Activated CD8-positive, alpha-beta memory T cell treated with anti-CD3 and anti-CD28 coated beads for 48 hours (primary cell): ENCODE measurements around the gene ZNF629.

Experiments
- DNase-seq, 3 experiments: peaks; one replicate each; pipeline ENCODE4 v3.0.0-alpha.2; 2020; ENCODE audit warnings: low read depth in 2 of 3, low spot score in 2 of 3

Gene ZNF629

DNA sequence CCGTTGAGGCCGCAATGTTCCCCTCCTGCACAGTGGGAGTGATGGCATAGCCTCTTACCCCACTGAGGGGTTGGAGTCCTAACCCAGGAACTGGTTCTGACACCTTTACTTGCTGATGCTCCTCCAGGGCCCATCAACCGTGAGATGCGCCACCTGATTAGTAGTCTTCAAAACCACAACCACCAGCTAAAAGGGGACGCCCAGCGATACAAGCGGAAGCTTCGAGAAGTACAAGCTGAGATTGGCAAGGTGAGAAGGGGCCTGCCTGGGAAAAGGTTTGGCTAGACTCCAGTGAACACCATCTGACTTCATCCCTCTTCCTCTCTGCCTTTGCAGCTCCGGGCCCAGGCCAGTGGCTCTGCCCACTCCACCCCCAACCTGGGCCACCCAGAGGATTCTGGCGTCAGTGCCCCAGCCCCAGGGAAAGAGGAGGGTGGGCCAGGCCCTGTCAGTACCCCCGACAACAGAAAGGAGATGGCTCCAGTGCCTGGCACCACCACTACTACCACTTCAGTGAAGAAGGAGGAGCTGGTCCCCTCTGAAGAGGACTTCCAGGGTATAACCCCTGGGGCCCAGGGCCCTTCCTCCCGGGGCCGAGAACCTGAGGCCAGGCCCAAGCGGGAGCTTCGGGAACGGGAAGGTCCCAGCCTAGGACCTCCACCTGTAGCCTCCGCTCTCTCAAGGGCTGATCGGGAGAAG lies 19.1 kb downstream of the ZNF629 start:
- no peak for DNase-seq

DNA sequence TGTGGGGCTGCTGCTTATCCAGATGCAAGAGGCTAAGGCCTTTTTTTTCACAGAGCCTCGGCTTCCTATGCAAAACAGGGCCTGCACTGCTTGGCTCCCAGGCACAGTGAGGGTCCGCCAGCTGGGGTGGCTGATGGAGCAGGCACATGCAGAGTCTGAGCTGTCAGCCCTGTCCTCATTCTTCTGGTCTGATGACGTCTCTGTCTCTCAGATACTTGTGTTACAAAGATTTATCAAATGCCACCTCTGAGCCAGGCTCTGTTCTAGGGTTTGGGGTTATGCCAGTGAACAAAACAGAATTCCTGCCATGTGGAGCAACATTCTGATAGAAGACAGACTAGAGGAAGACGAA lies 20.1 kb downstream of the ZNF629 start:
- no peak for DNase-seq

DNA sequence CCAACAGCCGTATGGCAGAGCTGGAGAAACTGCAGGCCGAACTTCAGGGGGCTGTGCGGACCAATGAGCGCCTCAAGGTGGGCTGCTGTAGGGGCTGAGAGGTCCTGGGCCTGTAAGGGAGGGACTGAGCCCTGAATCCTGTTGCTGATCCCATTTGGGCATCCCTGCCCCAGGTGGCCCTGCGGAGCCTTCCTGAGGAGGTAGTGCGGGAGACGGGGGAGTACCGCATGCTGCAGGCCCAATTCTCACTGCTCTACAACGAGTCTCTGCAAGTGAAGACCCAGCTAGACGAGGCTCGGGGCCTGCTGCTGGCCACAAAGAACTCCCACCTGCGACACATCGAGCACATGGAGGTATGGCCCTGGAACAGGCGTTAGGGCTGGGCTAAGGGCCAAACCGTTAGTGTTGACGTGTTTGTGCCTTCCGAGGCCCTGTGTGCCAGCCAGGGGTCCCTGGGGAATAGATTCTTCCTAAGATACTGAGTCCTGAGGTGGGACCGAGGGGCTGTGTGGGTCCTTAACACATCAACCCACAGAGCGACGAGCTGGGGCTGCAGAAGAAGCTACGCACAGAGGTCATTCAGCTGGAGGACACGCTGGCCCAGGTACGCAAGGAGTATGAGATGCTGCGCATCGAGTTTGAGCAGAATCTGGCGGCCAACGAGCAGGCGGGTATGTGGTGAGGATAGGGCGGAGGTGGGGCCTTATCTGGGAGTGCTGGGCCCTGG lies 20.6 kb downstream of the ZNF629 start:
- DNase-seq, result no peak

DNA sequence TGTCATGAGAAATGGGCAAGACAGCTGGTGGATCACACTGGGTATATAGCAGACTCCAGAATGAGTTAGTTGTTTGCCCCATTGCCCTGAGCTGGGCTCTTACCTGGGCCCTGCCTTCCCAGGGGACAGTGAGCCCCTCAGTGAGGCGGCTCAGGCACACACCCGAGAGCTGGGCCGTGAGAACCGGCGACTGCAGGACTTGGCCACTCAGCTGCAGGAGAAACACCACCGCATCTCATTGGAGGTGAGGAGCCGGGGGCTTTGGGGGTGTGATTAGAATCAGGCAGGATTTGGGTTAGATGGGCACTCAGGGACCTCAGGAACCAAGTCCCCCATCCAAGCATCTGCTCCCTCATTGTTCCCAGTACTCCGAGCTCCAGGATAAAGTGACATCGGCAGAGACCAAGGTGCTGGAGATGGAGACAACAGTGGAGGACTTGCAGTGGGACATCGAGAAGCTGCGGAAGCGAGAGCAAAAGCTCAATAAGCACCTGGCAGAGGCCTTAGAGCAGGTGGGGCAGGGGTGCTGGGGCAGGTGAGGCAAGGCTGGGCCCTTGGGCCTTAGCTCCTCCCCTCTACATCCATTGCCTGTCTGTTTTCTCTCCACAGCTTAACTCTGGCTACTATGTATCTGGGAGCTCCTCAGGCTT lies 22.1 kb downstream of the ZNF629 start:
- DNase-seq, result no peak

DNA sequence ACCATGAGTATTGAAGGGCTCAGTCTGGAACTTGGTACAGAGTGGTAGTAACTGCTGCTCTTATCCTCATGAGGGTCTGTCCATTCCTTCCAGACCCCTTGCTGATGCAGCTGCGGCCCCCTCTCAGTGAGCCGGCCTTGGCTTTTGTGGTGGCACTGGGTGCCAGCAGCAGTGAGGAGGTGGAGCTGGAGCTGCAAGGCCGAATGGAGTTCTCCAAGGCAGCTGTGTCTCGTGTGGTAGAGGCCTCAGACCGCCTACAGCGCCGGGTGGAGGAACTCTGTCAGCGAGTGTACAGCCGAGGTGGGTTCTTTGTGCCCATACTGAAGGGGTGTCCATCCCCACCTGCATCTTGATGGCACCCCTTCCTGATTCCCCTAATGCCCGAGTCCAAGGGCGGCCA lies 22.9 kb downstream of the ZNF629 start:
- DNase-seq, result no peak

DNA sequence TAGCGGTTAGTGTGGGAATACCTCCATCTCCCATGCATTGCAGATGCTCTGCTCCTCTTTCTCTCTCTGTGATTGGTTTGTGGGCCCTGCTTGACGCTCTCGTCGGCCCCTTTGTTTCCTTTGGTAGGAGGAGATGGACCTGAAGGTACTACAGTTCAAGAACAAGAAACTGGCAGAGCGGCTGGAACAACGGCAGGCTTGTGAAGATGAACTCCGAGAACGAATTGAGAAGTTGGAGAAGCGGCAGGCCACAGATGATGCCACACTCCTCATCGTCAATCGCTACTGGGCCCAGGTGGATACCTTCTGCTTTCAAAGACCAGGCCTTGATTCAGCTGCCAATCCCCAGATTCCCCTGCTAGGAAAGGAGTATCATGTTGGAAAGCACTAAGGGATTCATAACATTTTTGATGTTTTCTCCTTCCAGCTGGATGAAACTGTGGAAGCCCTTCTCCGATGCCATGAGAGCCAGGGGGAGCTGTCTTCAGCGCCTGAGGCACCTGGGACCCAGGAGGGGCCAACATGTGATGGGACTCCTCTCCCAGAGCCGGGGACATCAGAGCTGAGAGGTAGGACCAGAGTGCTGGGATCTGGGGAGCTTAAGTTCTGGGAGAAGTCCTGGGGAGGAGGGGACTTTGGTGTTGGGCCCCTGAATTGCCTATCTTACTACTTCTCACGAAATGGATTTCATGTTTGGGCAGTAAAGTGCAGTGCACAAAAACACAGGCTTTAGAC lies 23.8 kb downstream of the ZNF629 start:
- DNase-seq, result no peak

DNA sequence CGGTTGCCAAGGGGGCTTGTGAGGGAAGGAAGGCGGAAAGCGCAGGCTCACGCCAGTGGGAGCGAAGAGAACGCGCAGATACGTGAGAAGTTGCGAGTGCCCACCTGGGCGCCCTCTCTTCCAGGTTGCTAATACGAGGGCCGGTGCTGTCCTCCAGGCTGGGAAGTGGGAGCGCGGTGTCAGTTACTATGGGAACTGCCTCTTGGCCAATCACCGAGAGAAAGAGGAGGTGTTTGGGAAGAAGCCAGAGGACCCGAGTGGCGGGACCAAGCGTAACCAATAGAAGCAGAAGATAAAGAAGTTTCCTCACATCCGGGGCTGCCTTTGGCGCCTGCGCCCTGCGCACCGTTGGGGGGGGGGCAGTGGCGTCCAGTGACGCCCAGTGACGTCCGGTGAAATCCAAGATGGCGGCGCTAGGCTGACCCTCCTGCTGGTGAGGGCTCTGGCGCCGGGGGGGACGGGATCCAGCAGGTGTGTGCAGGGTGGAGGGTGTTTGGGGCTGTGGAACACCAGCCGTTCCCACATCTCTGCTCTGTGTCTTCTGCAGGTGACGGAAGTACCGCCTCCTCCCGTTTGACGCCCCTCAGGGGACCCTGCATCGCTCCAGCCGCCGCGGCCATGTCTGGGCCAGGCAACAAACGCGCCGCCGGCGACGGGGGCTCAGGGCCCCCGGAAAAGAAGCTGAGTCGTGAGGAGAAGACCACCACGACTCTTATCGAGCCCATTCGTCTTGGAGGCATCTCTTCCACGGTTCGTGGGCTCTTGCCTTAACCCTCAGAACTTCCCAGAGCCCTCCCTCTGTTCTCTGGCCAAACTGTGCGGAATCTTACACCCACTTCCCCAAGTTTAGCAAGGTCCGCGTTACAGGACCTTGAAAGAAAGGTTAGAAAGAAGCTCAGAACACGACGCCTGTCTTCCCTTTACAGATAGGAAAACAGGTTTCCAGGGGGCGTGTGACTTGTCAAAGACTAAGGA lies 24.8 kb downstream of the ZNF629 start, which contains the start of the genes CFAP119 and RNF40:
TSS of gene CFAP119 (minus strand) at position 135 of the 975 bp plus-strand sequence. CDS start 314 bp downstream, outside the sequence.
TSS of gene RNF40 (plus strand) at position 395 of the 975 bp plus-strand sequence. CDS start at position 619, 224 bp downstream.
- peak; percentile 70 to 90 (median 80) for DNase-seq

DNA sequence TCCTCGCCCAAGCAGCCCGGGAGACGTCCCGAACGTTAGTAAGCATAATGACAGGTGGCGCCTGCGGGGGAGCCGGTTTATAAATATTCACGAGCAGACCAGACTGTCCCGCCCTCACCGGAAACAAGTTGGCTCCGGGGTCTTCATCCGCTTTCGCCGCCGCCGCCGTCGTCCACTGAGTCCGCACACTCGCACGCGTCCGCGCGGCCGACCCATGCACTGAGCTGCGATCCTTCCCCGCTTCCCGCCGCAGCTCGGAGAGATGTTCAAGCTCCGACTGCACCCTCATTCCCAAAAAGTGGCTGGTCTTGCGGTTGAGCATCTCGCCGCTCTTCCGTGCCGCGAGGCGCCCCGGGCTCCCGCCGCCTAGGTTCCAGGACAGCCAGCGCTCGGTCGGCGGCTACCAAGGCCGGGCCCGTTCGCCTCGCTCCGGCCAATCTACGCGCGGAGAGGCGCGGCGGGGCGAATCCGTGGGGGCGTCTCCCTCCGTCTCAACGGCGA lies 25.5 kb downstream of the ZNF629 start:
- peak in 2 of 3 experiments; percentile 21 to 36 for DNase-seq

DNA sequence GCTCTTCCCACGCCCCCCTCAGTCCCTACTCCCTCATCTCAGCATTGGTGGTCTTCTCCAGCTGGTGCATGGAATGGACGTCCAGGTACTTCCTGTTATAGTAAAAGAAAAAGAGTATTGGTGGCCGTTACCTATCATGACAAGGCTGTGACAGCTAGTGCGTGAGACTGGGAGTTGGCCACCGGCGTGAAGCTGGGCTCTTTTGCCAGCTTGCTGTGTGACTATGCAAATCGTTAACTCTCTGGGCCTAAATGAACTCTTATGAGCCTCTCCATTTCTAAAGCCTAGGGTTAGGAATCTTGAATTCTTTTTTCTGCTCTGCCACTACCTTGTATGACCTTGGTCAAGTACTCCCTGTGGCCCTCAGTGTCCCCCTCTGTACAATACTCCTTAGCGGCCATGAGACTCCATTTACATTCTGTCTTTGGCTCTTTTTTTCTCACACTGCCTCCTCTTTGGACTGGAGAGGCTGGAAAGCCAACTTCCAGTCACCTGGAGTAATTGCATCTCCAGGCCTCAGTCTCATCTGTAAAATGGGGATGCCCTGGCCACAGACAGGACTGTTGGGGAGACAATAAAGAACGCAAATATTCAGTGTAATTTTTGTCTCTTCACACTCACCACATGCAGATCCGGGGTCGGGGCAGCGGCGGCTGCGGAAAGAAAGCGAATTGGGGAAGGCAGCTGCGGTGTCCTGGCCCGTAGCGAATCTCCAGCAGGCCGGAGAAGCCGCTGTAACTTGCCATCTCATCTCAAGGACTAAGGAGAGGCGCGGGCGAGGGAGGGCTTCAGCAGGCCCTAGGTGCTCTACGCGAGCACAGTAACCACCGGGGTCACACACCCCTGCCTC lies 26.2 kb downstream of the ZNF629 start:
- DNase-seq, result no peak

DNA sequence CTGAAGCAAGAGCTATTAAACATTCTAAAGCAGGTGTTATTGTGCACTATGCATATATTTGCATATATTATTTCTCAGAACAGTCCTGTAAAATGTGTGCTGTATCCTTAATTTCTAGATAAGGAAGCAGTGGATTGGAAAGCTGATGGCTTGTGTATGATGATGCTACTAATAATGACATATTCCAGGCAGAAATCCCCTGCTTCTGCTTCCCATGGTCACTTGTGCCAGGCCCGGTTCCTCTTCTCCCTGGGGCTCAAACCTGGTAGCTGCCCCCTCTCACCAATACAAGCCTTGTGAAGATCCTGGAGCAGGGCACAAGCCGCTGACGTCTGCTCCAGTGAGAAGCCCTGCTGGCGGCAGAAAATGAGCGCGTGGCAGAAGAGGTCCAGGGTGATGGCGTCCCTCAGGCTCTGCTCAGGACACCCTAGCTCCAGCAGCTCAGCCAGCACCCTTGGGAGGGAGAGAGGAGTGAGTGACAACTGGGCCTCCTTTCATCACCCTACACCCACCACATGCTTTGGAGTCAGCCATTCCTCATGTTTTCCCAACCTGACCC lies 26.9 kb downstream of the ZNF629 start:
- DNase-seq, result no peak

DNA sequence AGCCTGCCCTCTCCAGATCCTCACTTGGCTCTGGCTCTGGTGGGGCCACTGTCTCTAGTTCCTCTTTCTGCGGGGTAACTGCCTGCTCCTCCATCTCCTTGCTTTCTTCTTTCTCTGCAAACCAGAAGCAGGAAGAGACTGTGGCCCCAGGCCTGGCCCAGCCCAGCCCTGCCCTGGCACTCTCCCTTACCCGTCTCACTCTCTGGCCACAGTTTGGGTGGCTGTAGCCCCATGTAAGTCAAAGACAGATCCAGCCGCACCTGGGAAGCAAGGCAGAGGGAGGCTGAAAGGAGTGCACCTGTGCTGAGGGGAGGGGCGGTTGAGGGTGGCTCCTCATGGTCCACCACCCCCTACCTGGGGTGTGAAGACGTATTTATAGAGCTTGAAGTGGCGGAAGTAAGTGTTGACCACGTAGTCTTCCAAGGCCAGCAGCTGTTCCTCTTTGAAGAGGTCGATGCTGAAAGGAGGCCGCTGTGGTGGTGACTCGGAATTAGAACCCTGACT lies 28.0 kb downstream of the ZNF629 start:
- no peak for DNase-seq

DNA sequence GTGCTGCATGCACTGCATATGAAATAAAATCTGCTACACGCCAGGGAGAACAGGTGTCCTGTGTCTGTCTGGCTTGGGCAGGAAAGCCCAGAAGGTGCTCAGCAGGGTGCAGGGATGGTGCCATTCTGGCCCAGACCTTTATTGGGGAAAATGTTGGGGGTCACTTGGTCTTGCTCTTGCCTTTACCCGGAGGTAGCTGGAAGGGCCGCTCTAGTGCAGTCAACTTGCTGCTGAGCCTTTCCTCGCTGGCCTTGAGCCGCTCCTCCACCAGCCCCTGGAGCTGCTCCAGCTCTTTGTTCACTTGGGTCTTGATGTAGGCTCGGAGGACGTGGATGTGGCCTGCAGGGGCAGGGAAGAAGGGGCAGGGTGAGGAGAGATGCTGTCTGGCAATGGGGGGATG lies 29.7 kb downstream of the ZNF629 start:
- no peak for DNase-seq

DNA sequence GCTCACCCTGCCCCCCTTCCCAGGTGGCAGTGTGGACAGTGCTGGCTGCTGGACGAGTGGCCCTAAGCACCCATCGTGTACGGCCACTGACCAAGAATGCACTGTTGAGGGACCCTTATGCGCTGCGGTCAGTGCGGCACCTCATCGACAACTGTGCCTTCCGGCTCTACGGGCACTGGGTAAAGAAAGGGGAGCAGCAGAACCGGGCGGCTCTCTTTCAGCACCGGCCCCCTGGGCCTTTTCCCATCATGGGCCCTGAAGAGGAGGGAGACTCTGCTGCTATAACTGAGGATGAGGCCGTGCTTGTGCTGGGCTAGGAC lies 30.3 kb downstream of the ZNF629 start:
- DNase-seq, result no peak

DNA sequence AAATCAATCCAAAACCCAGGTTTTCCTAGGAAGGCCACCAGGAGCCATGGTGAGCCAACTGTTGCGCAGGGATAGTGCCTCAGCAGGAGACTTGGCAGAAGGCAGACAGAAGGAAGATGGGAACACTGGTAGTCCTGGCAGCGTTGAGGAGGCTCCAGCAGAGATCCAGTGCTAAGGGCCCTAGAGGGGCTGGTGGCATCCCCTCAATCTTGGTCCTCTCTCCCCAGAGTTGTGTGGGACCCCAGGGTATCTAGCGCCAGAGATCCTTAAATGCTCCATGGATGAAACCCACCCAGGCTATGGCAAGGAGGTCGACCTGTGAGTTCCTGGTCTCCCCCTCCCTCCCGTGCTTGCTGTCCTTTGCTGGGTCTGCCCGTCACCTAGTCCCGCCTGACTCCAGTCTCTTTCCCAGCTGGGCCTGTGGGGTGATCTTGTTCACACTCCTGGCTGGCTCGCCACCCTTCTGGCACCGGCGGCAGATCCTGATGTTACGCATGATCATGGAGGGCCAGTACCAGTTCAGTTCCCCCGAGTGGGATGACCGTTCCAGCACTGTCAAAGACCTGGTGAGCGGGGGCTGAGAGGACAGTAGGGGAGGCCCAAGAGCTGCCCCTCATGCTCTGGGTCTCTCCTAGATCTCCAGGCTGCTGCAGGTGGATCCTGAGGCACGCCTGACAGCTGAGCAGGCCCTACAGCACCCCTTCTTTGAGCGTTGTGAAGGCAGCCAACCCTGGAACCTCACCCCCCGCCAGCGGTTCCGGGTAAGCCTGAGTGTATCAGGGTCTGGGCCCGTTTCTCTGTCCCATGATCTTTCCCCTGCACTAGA lies 30.8 kb downstream of the ZNF629 start:
- DNase-seq, result no peak

DNA sequence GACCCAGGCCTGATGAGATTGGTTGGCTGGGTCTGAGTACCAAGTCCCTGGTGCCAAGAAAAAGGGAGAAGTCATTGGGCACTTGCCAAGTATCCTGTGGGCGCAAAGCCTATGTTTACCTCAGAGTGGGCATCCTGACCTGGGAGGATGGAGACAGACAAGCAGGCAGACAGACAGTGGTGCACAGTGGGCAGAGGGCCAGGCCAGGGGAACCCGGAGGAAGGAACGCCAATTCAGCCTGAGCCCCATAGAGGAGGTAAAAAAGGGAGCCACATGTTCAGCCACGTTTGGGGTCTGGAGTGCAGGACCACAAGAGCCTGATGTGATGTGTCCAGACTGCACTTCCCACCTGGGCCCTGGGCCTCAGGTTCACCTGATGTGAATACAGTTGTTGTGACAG lies 33.4 kb downstream of the ZNF629 start:
- no peak for DNase-seq

DNA sequence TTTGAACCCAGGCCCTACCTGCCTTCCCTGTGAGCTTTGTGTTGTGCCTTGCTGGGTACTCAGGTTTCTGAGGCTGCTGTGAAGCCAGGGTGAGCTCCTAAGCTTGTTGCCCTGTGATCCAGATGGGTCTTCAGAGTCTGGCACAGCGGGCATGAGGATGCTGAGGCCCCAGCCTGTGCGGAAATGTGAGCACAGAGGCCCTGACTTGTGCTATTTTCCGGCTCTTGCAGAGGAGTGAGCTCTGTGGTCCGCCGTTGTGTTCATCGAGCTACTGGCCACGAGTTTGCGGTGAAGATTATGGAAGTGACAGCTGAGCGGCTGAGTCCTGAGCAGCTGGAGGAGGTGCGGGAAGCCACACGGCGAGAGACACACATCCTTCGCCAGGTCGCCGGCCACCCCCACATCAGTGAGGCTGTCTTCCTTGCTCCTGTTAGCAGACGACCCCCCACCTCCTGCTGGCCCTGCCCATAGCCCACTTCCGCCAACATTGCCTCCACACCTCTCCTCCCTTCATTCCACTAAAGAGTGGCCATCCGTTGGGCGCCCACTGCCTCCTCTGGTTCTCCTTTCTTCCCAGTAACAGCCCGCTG lies 36.0 kb downstream of the ZNF629 start:
- no peak for DNase-seq

DNA sequence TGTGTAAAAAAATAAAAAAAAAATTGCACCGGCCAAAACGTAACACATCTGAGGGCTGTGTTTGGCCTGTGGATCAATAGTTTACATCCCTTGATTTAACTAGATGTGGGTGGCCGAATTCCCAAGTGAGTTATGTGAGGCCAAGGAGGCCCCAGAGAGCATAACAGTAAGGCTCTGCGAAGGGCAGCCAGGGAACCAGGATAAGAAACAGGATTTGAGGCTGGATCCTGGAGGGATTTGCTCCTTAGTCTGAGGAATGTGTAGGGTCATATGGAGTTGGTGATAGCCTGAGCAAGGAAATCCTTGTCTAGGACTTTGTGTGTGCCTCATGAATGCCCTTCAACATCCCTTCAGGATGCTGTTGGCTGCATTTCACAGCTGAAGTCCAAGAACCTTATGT lies 36.8 kb downstream of the ZNF629 start:
- no peak for DNase-seq
